Hepatocyte (in vitro differentiated cells): ENCODE results near the gene SLC43A2. TPM values are rescaled to one million over a fixed set of nuclear protein-coding genes. Genes with fewer than 3 reads are reported as not detected.

ENCODE experiments used
- DNase-seq: peaks from one replicate; pipeline ENCODE4 v3.0.0-alpha.2; 2016; ENCODE audit warnings: low spot score
- H2AFZ ChIP-seq: fragments of 200-600 bp; sonication (generic); 2 replicates; pipeline ENCODE4 v1.6.0; 2016; ENCODE audit warnings: antibody characterized with exemption, mild to moderate bottlenecking
- H3K27ac ChIP-seq: fragments of 200-600 bp; sonication (generic); 2 replicates; pipeline ENCODE4 v1.5.1; 2016; ENCODE audit warnings: mild to moderate bottlenecking
- H3K27me3 ChIP-seq: fragments of 200-600 bp; sonication (generic); 2 replicates; pipeline ENCODE4 v1.6.1; 2016
- H3K36me3 ChIP-seq: fragments of 200-600 bp; sonication (generic); replicated peaks from 2 replicates; pipeline ENCODE4 v1.5.1; 2016; ENCODE audit warnings: low read depth; ENCODE audit not compliant: insufficient read depth
- H3K4me1 ChIP-seq: fragments of 200-600 bp; sonication (generic); 2 replicates; pipeline ENCODE4 v1.5.1; 2016; ENCODE audit warnings: mild to moderate bottlenecking, moderate library complexity; ENCODE audit not compliant: insufficient read depth
- H3K4me2 ChIP-seq: fragments of 200-600 bp; sonication (generic); 2 replicates; pipeline ENCODE4 v1.6.0; 2016
- H3K4me3 ChIP-seq: fragments of 200-600 bp; sonication (generic); 2 replicates; pipeline ENCODE4 v1.5.1; 2016; ENCODE audit warnings: mild to moderate bottlenecking
- H3K79me2 ChIP-seq: fragments of 200-600 bp; sonication (generic); 2 replicates; pipeline ENCODE4 v1.6.0; 2017; ENCODE audit warnings: mild to moderate bottlenecking
- H3K9me2 ChIP-seq: fragments of 200-600 bp; sonication (generic); replicated peaks from 2 replicates; pipeline ENCODE4 v1.6.0; 2017; ENCODE audit warnings: mild to moderate bottlenecking; ENCODE audit not compliant: insufficient read depth
- H3K9me3 ChIP-seq: fragments of 200-600 bp; sonication (generic); 2 replicates; pipeline ENCODE4 v1.5.1; 2016; ENCODE audit warnings: low read depth, mild to moderate bottlenecking
- H4K20me1 ChIP-seq: fragments of 200-600 bp; sonication (generic); 2 replicates; pipeline ENCODE4 v1.6.0; 2016; ENCODE audit warnings: mild to moderate bottlenecking; ENCODE audit not compliant: insufficient read depth, poor library complexity, severe bottlenecking
- CTCF ChIP-seq: fragments of 200-600 bp; sonication (generic); IDR thresholded peaks from 2 replicates; pipeline ENCODE4 v1.5.1; 2016; ENCODE audit warnings: antibody characterized with exemption, mild to moderate bottlenecking; ENCODE audit not compliant: poor library complexity
- EZH2 ChIP-seq: fragments of 200-600 bp; sonication (generic); IDR thresholded peaks from 2 replicates; pipeline ENCODE4 v1.6.1; 2016; ENCODE audit warnings: antibody characterized with exemption, mild to moderate bottlenecking, borderline replicate concordance
- EZH2phosphoT487 ChIP-seq: fragments of 200-600 bp; sonication (generic); IDR thresholded peaks from one replicate; pipeline ENCODE4 v1.6.1; 2018; ENCODE audit warnings: antibody characterized with exemption, mild to moderate bottlenecking, low read depth, moderate library complexity; ENCODE audit not compliant: unreplicated experiment, severe bottlenecking
- WGBS: methylation state at CpG from one replicate; pipeline ENCODE4 v1.1.6; 2016; ENCODE audit warnings: low lambda C conversion rate; ENCODE audit errors: missing lambda C conversion rate; 5-methylcytosine and 5-hydroxymethylcytosine counted together
- polyA plus RNA-seq: library from polyadenylated mRNA; unstranded; fragments of >200 nt; fragmentation: Nextera tagmentation; extraction: Ambion mirVana; gene quantifications from 2 replicates; pipeline ENCODE4 v1.2.1, GENCODE V29; 2016
- total RNA-seq: library from RNA; depleted of rRNA; stranded (reverse); fragments of >200 nt; gene quantifications from 2 replicates; pipeline ENCODE4 v1.2.3, GENCODE V29; 2014

SLC43A2 gene
- total and polyA plus RNA-seq, 2 experiments from 2014 or later, result 6.0 to 10.2 TPM

- H3K4me3 ChIP-seq, result peak overlapping the region; percentile 48
- no peaks in the 10 kb centered on the region for H3K36me3 ChIP-seq
- DNase-seq, result peak; percentile 95
- 0% methylated on average over 3 of the region's 77 CpGs for WGBS
- H3K79me2 ChIP-seq, result no peaks in the 10 kb centered on the region
- TF ChIP-seq CTCF, result peak; percentile 28
- no peak for TF ChIP-seq EZH2phosphoT487
- no peak for TF ChIP-seq EZH2
- H3K4me1 ChIP-seq, result peaks cover 24% of the 10 kb centered on the region
- H3K4me2 ChIP-seq, result peak overlapping the region; percentile 89
- peak overlapping the region; percentile 91 for H3K27ac ChIP-seq
- no peaks in the 10 kb centered on the region for H3K9me3 ChIP-seq
- H3K27me3 ChIP-seq, result peaks cover 8% of the 10 kb centered on the region
- no peaks in the 10 kb centered on the region for H3K9me2 ChIP-seq
- peak overlapping the region; percentile 89 for H2AFZ ChIP-seq
- H4K20me1 ChIP-seq, result no peaks in the 10 kb centered on the region
Measured at GRCh38 chr17:1628856-1629503, 346 bp upstream of the SLC43A2 start.

GRCh38 chr17:1627182-1627981, 1.3 kb downstream of the SLC43A2 start:
- Histone ChIP-seq H3K27me3 (peaks cover 8% of the 10 kb centered on the region), H3K9me3 (no peaks in the 10 kb centered on the region), H3K79me2 (no peaks in the 10 kb centered on the region), H4K20me1 (no peaks in the 10 kb centered on the region), H3K4me2 (peak overlapping the region; percentile 89), H2AFZ (peak overlapping the region; percentile 46), H3K27ac (no peak overlapping the region), H3K4me1 (peaks cover 24% of the 10 kb centered on the region), H3K9me2 (no peaks in the 10 kb centered on the region), H3K4me3 (peak overlapping the region; percentile 48), H3K36me3 (no peaks in the 10 kb centered on the region)
- no peak for TF ChIP-seq EZH2phosphoT487
- DNase-seq, result peak; percentile 24
- WGBS, result 52% methylated on average over 23 of the region's 39 CpGs

DNA sequence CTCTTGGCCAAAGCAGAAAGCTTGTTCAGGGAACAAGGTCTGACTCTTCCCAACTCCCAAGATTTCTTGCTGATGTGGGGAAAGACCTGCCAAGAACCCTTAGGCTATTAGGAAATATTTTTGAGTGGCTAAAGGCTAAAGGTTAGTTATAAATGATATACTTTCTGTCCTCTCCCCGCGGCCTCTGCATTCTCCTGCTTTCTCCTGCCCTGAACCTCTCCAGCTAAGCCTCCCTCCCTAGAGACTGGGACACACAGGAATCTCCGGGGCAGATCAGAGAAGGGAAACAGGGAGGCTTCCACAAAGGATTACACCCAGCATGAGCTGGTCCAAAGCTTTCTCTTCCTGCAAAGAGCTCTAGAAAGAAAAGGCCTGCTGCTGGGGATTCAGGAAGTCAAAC, 2.3 kb downstream of the SLC43A2 start:
- Histone ChIP-seq H2AFZ (no peak overlapping the region), H3K9me2 (no peaks in the 10 kb centered on the region), H3K9me3 (no peaks in the 10 kb centered on the region), H3K27ac (peak overlapping the region; percentile 44), H3K79me2 (no peaks in the 10 kb centered on the region), H3K27me3 (peaks cover 8% of the 10 kb centered on the region), H4K20me1 (no peaks in the 10 kb centered on the region), H3K4me1 (peaks cover 24% of the 10 kb centered on the region), H3K36me3 (no peaks in the 10 kb centered on the region), H3K4me3 (no peak overlapping the region), H3K4me2 (peak overlapping the region; percentile 89)
- no peak for TF ChIP-seq EZH2phosphoT487
- no peak for TF ChIP-seq CTCF
- WGBS, result 32% methylated on average over 3 of the region's 3 CpGs
- peak; percentile 16 for DNase-seq

GRCh38 chr17:1625581-1625980, 3.1 kb downstream of the SLC43A2 start:
- 61% methylated on average over 6 of the region's 6 CpGs for WGBS

More at GRCh38 chr17:1625581-1625980, 3.1 kb downstream of the SLC43A2 start:
- Histone ChIP-seq H3K4me1 (peaks cover 24% of the 10 kb centered on the region), H2AFZ (no peak overlapping the region), H3K36me3 (no peaks in the 10 kb centered on the region), H3K4me3 (no peak overlapping the region), H3K79me2 (no peaks in the 10 kb centered on the region), H3K9me2 (no peaks in the 10 kb centered on the region), H4K20me1 (no peaks in the 10 kb centered on the region), H3K27ac (no peak overlapping the region), H3K27me3 (peaks cover 8% of the 10 kb centered on the region), H3K9me3 (no peaks in the 10 kb centered on the region), H3K4me2 (peak overlapping the region; percentile 89)
- peak; percentile 6 for DNase-seq
- TF ChIP-seq EZH2 (no peak), EZH2phosphoT487 (no peak), CTCF (no peak)
